HL-60 (cell line): ENCODE data around the gene JUN.
A peak's percentile ranks its signal among the peaks of the same experiment; 100 is the strongest.

ENCODE experiments used
- DNase-seq, 2 experiments: peaks; one replicate each; pipeline ENCODE4 v3.0.0-alpha.2; 2010 to 2020; ENCODE audit warnings: low read depth in 1 of 2, low spot score in 1 of 2
- H3K27ac ChIP-seq: fragments of 250-450 bp; sonication (Bioruptor Pico); replicated peaks from 2 replicates; pipeline ENCODE4 v1.5.1; 2020; ENCODE audit warnings: mild to moderate bottlenecking, moderate library complexity
- H3K27me3 ChIP-seq: fragments of 250-450 bp; sonication (Bioruptor Pico); 2 replicates; pipeline ENCODE4 v1.5.1; 2021; ENCODE audit warnings: mild to moderate bottlenecking, moderate library complexity; ENCODE audit not compliant: insufficient read depth, poor library complexity, severe bottlenecking
- H3K4me3 ChIP-seq: replicated peaks from 2 replicates; pipeline ENCODE4 v1.5.1; 2011; ENCODE audit warnings: mild to moderate bottlenecking, control low read depth, low read length; ENCODE audit not compliant: insufficient read depth
- GABPA ChIP-seq: IDR thresholded peaks from 2 replicates; pipeline ENCODE4 v1.6.1; 2012; ENCODE audit warnings: low read depth
- POLR2AphosphoS5 ChIP-seq: IDR thresholded peaks from 2 replicates; pipeline ENCODE4 v1.6.1; 2012; ENCODE audit warnings: low read depth
- REST ChIP-seq: IDR thresholded peaks from 2 replicates; pipeline ENCODE4 v1.6.1; 2012; ENCODE audit warnings: low read depth; ENCODE audit not compliant: insufficient replicate concordance
- SPI1 ChIP-seq: IDR thresholded peaks from 2 replicates; pipeline ENCODE4 v1.6.1; 2012; ENCODE audit warnings: low read depth, mild to moderate bottlenecking, borderline replicate concordance
- TF ChIP-seq, protein P1 (sequence below): IDR thresholded peaks from one replicate; pipeline ENCODE4 v1.5.1; 2011; ENCODE audit warnings: low read length, control low read depth, inconsistent platforms; ENCODE audit not compliant: insufficient read depth

JUN gene

GRCh38 chr1:58814251-58815068 lies 30.6 kb upstream of the JUN start:
- no peaks in the 10 kb centered on the region for H3K27me3 ChIP-seq
- TF ChIP-seq, protein P1, sequence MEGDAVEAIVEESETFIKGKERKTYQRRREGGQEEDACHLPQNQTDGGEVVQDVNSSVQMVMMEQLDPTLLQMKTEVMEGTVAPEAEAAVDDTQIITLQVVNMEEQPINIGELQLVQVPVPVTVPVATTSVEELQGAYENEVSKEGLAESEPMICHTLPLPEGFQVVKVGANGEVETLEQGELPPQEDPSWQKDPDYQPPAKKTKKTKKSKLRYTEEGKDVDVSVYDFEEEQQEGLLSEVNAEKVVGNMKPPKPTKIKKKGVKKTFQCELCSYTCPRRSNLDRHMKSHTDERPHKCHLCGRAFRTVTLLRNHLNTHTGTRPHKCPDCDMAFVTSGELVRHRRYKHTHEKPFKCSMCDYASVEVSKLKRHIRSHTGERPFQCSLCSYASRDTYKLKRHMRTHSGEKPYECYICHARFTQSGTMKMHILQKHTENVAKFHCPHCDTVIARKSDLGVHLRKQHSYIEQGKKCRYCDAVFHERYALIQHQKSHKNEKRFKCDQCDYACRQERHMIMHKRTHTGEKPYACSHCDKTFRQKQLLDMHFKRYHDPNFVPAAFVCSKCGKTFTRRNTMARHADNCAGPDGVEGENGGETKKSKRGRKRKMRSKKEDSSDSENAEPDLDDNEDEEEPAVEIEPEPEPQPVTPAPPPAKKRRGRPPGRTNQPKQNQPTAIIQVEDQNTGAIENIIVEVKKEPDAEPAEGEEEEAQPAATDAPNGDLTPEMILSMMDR = no peak
- no peak for TF ChIP-seq REST
- no peak for TF ChIP-seq POLR2AphosphoS5
- no peak for TF ChIP-seq SPI1
- TF ChIP-seq GABPA = no peak
- no peak for DNase-seq
- no peak overlapping the region for H3K4me3 ChIP-seq
- H3K27ac ChIP-seq = peak overlapping the region; percentile 42

- H3K27ac ChIP-seq = no peak overlapping the region
- no peak overlapping the region for H3K4me3 ChIP-seq
- TF ChIP-seq, protein P1 = no peak
- TF ChIP-seq SPI1 (no peak), REST (no peak), POLR2AphosphoS5 (no peak), GABPA (no peak)
- DNase-seq = no peak
- H3K27me3 ChIP-seq = no peaks in the 10 kb centered on the region
Observed at GRCh38 chr1:58813801-58814200, 30.0 kb upstream of the JUN start.

GRCh38 chr1:58813361-58813760 lies 29.5 kb upstream of the JUN start:
- DNase-seq = no peak
- TF ChIP-seq GABPA (no peak), SPI1 (no peak)
- H3K4me3 ChIP-seq = no peak overlapping the region
- no peak overlapping the region for H3K27ac ChIP-seq
- no peaks in the 10 kb centered on the region for H3K27me3 ChIP-seq

DNA sequence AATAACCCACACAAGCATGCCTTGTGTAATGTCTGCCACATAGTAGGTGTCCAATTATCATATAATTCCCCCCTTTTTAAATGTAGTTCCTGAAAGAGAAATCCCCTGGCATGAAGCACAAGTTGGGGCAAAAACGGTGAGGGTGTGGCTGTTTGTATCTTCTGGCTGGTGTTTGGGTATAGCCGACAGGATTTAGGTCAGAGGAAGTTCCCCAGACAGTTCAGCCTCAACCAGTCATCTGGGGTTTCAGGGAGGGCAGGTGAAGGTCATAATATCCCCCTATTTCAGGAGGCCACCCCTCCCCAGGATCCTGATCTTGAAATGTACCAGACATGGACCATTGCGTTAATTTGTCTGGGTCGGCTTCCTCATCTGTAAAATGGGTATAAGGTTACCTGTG lies 29.1 kb upstream of the JUN start:
- TF ChIP-seq REST (no peak), SPI1 (no peak), GABPA (no peak), POLR2AphosphoS5 (no peak)
- TF ChIP-seq, protein P1 = no peak
- H3K27ac ChIP-seq = no peak overlapping the region
- H3K27me3 ChIP-seq = no peaks in the 10 kb centered on the region
- H3K4me3 ChIP-seq = no peak overlapping the region
- no peak for DNase-seq
